Measurements from ENCODE around the gene RBMS2.
"Not testable (repeated sequence)": the region's sequence is repeated elsewhere in the genome, so short reads cannot be mapped to it uniquely, and the experiment has no call there.

The RBMS2 gene

DNA sequence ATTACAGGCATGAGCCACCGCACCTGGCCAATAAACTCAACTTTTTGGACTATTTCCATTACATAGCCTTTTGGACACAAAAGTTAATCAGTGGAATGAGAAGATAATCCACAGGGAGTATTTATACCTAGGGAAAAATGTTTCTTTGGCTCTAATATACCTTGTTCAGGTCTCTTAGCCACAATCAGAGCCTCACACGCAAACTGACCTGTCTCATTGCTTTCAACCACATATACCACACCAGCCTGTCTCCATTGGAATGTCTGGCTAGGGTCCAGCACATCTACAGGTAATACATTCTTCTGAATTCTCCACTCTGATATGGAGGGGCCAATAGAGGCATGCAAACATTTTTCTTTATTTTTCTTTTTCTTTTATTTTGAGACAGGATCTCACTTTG, 3.8 kb upstream of the RBMS2 start:
- no peak for DNase-seq (ENCODE audit: low read depth)

DNA sequence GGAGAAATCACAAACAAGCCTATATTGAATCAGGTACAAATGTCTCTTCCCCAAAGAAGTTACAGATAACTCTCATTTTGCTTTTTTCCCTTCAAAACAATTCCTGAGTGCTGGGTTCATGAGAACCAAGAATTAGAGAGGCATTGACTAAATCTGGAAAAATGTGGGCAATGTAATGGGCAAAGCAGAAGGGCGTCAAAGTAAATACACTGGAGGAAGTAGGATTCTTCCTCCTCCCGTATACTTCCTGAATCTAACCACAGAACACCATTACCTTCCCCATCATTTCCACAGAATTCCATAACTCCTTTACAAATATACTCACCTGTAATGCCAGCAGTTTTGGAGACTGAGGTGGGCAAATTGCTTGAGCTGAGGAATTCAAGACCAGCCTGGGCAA, 3.0 kb upstream of the RBMS2 start:
- no peak for DNase-seq (ENCODE audit: low read depth)

DNA sequence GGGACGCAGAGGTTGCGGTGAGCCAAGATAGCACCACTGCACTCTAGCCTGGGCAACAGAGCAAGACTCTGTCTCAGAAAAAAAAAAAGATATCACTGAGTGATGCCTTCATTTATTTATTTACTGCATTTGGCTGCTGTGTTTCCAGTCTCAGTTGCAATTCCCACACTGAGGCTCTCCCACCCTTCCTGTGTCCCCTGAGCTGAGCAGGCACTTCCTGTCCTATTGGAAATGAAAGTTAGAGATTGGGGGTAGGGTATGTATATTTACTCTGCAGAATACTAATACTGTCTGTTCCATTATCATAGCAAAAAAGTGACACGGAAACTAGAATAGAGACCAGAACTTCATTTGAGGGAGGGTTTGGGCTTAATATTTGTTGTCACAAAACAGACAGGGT, 1.6 kb upstream of the RBMS2 start:
- DNase-seq (ENCODE audit: low read depth), result no peak

DNA sequence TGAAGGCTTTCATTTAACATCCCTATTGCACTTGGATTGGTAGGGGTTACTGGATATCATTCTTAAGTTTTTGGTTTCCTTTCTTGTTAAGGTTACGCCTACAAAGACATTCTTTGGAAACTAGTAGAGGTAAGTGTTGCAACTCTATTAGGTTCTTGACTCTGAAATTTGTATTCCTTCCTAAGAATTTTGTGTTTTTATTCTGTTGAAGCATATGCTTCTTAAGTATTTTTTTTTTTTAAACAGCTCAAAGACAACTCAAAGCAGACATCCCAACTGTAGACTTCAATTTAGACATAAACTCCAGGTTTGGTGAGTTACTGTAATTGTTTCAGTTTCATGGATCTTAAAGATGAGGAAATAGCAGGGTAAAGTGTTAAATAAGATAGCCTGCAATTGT, 1.1 kb upstream of the RBMS2 start:
- DNase-seq (ENCODE audit: low read depth), result no peak

DNA sequence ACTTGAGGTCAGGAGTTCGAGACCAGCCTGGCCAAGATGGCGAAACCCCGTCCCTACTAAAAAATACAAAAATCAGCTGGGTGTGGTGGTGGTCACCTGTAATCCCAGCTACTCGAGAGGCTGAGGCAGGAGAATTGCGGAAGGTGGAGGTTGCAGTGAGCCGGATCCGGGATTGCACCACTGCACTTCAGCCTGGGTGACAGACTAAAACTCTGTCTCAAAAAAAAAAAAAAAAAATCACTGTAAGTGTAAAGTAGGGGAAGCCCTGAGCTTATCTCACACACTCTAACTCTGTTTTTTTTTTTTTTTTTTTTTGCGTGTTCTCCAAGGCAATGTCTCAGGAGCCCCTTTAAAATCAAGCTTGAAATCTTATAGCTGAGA, 421 bp upstream of the RBMS2 start:
- DNase-seq (ENCODE audit: low read depth), result no peak

DNA sequence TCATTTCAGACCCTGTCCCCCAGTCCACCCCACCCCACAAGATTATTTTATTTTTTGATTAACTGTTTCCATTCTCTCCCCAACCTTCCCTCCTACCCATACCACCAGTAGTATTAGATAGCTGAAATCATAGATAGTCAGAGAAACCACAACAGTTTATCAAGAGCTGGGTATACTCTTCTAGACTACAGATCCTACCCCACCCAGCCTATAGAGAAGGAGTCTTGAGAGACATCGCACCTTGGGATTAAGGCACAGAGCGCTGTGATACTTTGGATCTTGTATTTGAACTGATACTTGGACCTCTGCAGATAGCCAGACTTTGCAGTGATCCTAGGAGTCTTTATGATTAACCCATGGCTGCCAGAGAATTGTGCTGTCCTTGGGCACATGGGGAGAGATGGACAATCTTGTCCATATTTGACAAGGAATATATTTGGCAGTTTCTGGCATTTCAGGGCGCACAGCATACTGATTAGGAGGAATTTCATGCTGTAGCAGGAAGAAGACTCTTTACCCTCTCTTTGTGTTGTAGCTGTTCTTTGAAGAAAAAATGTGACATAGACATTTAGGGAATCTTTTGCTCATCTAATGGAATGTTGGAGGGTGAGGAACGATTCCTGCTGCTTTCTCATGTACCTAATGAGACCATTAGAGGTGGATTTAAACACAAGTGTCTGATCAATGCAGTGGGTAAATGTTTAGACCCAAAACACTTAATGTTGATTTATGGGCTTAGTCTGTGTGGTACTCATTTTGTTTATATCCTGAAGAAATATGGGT, 982 bp downstream of the RBMS2 start:
- DNase-seq (ENCODE audit: low read depth), result no peak

DNA sequence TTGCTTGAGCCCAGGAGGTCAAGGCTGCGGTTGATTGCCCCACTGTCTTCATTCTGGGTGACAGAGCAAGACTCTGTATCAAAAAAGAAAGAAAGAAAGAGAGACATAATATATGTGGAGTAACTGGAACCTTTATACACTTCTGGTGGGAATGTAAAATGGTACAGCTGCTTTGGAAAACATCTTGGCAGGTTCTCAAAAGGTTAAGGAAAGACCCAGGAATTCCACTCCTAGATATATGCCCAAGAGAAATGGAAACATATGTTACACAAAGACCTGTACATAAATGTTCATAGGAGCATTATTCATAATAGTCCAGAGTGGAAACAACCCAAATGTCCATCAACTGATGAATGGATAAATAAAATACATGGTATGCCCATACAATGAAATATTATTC, 7.2 kb downstream of the RBMS2 start:
- no peak for DNase-seq (ENCODE audit: low read depth)

DNA sequence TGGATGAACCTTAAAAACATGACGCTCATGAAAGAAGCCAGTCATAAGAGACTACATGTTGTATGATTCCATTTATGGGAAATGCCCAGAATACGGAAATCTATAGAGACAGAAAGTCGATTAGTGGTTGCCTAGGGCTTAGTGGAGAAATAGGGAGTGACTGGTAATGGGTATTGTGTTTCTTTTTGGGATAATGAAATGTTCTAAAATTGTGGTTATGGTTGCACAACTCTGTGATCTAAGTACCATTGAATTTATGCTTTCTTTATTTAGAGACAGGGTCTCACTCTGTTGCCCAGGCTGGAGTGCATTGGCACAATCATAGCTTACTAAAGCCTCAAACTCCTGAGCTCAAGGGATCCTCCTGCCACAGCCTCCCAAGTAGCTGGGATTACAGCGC, 8.0 kb downstream of the RBMS2 start:
- DNase-seq (ENCODE audit: low read depth), result no peak

DNA sequence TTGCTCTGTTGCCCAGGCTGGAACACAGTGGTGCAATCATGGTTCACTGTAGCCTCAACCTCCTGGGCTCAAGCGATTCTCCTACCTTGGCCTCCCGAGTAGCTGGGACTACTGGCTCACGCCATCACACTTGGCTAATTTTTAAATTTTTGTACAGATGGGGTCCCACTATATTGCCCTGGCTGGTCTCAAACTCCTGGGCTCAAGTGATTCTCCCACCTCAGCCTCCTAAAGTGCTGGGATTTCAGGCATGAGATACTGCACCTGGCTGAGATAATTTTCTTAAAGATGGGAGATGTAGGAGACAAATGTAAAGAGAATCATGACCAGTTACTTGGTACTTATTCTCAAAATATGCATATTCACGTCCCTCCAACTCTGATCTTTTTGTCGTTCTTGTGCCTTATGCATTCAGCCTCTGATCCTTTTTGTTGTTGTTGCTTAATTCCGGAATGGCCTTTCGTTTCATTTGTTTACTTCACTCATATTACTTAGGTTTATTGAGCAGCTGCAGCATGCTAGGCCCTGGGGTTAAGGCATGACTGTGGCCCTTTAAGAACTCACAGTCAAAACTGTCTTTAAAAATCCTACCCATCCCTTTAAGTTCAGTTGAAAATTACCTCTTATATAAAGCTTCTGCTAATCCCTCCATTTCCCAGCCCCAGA, 8.9 kb downstream of the RBMS2 start:
- DNase-seq (ENCODE audit: low read depth), result no peak

DNA sequence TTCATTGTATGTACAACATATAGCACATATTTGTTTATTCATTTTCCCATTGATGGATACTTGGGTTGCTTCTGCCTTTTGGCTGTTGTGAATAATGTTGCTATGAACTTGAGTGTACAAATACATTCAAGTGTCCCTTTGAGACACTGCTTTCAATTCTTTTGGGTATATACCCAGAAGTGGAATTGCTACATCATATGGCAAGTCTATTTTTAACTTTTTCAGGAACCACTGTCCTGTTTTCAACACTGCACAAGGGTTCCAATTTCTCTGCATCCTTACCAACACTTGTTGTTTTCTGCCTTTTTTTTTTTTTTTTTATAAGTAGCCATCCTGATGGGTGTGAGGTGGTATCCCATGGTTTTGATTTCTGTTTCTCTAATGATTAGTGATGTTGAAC, 15.9 kb downstream of the RBMS2 start:
- no peak for DNase-seq (ENCODE audit: low read depth)

DNA sequence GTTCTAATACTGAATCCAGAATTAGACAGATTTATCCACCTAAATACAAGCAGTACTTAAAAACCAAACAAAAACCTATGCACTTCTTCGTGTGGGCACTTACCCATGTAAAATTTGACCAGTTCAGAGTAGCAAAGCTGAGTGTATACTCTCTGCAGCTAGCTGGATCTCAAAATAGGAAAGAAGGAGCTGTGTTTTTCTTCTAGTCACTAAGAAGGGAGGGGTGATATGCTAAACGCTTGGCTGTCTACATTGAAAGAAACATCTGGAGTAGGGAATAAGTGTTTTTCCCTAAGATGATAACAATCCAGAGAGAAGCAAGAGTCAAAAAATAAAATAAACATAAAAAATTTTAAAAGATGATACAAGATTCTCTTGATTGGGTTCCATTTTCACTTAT, 20.0 kb downstream of the RBMS2 start:
- DNase-seq (ENCODE audit: low read depth), result no peak

DNA sequence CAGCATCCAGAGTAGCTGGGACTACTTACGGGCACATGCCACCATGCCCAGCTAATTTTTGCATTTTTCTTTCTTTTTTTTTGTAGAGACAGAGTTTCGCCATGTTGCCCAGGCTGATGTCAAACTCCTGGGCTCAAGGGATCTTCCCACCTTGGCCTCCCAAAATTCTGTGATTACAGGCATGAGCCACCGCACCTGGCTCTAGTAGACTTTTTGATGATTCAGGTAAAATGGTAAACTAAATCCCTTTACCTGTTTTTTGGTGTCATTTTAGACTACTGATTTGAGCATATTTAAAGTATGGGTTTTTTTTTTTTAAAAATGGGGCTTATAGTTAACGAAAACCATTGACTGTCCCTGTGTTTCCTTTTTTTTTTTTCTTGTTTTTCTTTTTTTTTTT, 20.5 kb downstream of the RBMS2 start:
- DNase-seq (ENCODE audit: low read depth), result no peak

DNA sequence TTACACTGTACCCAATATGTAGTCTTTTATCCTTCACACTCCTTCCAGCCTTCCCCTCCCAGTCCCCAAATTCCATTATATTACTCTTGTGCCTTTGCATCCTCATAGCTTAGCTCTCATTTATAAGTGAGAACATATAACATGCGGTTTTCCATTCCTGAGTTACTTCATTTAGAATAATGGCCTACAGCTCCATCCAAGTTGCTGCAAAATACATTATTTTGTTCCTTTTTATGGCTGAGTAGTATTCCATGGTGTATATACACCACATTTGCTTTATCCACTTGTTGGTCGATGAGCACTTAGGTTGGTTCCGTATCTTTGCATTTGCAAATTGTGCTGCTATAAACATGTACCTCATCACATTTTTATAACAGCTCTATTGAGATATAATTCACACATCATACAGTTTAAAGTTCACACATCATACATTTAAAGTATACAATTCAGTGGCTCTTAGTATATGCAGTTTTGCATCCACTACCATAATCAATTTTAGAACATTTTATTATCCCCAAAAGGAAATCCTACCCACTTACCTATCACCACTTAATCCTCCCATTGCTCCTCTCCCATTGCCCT, 23.5 kb downstream of the RBMS2 start:
- DNase-seq (ENCODE audit: low read depth), result no peak

DNA sequence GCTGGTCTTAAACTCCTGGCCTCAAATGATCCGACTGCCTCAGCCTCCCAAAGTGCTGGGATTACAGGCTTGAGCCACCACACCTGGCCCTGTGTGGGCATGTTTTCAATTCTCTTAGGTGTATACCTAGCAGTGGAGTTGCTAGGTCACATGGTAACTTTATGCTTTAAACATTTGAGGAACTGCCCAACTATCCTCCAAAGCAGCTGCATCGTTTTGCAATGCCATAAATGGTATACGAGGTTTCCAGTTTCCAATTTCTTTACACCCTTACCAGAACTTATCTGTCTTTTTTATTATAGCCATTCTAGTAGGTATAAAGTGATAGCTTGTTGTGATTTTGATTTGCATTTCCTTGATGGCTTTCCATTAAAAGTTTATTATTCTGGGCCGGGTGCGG, 25.1 kb downstream of the RBMS2 start:
- DNase-seq (ENCODE audit: low read depth), result no peak

DNA sequence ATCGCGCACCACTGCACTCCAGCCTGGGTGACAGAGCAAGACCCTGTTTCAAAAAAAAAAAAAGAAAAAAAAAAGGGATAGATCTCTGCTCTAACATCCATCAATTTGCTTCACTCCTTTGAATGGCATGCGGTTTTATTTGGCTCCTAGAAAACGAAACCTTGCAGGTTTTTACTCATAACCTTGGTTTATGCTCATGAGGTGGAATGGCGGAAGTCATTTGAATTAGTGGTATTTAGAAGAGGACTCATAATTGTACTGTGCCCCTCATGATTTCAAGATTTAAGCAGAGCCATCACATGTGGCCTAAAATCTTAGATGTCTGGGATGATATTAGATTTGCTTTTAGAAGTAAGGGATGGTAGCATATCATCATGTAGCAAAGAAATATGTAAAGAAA, 29.4 kb downstream of the RBMS2 start:
- DNase-seq (ENCODE audit: low read depth), result no peak

DNA sequence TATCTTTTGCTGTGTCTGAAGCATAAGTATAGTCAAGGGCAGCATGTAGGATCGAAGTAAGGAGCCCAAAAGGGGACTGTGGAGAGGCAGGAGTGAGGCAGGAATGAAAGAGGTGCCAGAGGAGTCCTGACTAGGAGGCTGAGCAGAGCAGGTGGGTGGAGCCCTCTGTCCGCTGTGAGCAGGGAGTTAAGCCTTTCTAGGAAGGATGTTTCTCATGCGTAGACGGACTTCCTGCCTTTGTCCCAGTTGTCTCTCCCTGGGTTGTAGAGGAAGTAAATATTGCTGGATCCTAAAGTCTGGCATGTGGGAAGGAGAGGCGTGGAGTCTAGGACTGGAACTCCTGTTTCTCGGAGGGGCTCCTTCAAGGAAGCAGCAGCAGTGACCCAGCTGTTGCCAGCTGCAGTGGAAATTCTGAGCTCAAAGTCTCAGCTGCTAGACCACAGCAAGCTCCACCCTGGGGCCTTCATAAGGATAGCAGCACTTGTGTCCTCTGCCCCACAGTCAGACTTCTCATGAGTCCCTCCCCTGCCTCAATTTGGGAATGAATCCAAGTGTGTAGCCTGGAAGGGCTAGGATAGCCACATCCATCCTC, 44.0 kb downstream of the RBMS2 start:
- peak; percentile 13 for DNase-seq (ENCODE audit: low read depth)

DNA sequence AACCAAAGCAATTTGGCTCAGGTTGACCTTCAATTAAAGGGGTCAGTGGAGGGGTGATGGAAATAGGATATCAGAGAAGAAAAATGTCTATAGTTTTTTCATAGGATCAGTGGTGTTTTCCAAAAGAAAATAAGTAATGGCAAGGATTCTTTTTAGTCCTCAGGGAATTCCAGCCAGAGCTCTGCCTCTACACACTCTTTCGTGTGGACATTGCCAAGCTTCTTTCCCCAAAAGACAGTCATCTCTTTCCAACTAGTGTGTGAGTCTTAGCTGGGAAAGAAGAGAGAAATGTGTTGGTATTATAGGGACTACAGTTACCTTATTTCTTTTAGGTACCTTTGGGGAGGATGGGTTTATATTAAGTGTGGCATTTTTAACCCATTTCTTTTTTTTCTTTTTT, 46.5 kb downstream of the RBMS2 start:
- DNase-seq (ENCODE audit: low read depth), result no peak

DNA sequence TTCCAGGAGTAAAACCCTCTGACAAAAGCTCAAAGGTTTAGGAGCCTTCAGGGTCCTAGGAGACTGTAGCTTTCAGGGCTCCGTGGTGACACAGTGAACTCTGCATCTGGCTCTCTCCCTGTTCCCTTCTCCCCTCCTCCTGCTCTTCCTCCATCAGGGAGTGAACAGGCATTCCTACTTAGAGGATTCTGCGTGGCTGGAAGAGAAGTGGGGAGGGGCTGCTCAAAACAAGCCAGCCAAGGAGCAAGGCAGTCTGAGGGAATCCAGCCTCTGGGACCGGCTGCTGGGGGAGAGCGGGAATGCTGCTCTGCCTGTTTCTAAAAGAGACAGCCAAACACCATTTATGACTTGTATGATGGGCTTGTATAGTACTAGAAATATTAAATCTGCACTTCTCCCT, 49.5 kb downstream of the RBMS2 start:
- no peak for DNase-seq (ENCODE audit: low read depth)

DNA sequence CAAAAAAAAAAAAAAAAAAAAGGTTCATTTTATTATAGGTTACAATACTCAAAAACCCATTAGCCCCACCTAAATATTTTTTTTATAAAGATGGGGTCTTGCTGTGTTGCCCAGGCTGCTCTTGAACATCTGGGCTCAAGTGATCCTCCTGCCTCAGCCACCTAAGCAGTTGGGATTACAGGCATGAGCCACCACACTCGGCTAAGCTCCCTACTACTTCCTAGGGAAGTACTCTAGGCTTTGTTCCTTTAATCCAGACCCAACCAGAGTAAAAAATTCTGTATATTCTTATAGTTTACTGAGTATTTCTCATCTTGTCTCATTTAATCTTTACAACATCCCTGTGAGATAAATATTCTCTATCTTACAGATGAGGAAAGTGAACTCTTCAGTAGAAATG, 50.7 kb downstream of the RBMS2 start:
- no peak for DNase-seq (ENCODE audit: low read depth)

DNA sequence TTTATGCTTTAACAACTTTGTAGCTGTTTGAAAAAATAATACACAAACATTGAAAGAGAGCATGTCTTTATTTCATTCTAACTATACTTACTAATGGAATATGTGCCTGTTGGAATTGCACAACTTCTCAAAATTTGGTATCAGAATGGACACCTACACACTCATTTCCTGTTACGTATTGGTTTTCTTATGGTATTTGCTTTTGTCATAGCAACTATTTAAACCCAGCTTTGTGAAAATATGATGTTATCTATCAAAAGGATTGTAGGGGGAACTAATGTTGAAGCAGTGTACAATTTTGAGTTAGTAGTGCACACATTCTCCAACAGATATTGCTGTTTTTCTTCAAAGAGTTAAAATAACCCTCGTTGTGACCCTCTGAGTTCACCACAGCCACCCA, 52.6 kb downstream of the RBMS2 start:
- DNase-seq (ENCODE audit: low read depth), result no peak

DNA sequence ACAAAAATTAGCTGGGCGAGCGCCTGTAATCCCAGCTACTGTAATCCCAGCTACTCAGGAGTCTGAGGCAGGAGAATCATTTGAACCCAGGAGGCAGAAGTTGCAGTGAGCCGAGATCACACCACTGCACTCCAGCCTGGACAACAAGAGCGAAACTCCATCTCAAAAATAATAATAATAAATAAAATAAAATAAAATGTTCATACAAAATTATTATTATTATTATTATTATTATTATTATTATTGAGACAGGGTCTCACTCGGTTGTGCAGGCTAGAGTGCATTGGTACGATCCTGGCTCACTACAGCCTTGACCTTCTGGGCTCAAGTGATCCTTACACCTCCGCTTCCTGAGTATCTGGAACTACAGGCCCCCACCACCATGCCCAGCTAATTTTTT, 55.6 kb downstream of the RBMS2 start:
- DNase-seq (ENCODE audit: low read depth), result not testable (repeated sequence)

DNA sequence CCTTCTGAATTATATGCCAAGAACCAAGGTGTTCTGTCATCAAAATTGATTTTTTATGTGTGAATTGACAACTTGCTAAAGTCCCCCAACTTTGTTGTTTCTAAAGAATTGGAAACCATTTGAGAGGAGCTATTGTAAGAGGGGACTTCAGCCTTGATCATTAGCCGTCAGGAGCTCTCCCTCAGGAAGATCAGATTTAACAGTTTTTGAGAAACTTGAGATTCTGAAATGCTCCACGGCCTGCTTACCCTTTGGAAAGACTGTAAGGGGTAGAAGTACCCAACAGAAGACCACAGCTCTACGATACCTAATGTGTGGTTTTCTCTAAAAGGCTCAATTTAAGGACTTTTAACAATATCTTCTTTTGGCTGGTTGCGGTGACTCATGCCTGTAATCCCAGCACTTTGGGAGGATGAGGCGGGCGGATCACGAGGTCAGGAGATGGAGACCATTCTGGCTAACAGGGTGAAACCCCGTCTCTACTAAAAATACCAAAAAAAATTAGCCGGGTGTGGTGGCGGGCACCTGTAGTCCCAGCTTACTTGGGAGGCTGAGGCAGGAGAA, 57.4 kb downstream of the RBMS2 start:
- DNase-seq (ENCODE audit: low read depth), result no peak

All from activated T-cell treated with anti-CD3 and anti-CD28 coated beads for 48 hours (primary cell).